Measurements from ENCODE around the gene PRPF38A.

DNA sequence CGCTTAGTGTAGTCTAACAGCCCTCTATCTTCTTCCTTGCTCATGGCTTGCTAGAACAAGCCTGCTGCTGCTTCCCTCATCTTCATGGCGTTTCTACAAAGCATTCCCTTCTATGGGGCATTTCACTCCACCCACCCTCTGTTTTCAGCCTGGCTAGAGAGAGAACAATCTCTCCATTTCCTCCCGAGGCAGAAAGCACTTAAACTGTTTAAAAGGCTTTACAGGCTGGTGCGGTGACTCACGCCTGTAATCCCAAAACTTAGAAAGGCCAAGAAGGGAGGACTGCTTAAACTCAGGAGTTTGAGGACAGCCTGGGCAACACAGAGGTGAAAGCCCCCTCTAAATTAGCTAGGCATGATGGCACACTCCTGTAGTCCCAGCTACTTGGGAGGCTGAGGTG lies 17.9 kb upstream of the PRPF38A start:
- TF ChIP-seq CTCF (IDR thresholded peaks at IDR 0.05) (no peak), POLR2A (IDR thresholded peaks at IDR 0.05) (no peak)
